Uterus (tissue), 4 donors: ENCODE results near the gene MICAL3. TPM values are rescaled to one million over a fixed set of nuclear protein-coding genes. Genes with fewer than 3 reads are reported as not detected.

Experiments
- DNase-seq, 2 donors: peaks; one replicate each; pipeline ENCODE4 v3.0.0-alpha.2; 2019 to 2020
- H3K27ac ChIP-seq, 2 donors: fragments of 200-600 bp; sonication (generic); 1 replicate in 1 of 2; 2 replicates in 1 of 2; pipeline ENCODE4 v1.5.1; 2016 to 2018
- H3K27me3 ChIP-seq, 2 donors: fragments of 200-600 bp; sonication (generic); one replicate each; pipeline ENCODE4 v1.5.1; 2018 to 2019; ENCODE audit warnings: control low read depth in 1 of 2
- H3K36me3 ChIP-seq, 2 donors: fragments of 200-600 bp; sonication (generic); one replicate each; pipeline ENCODE4 v1.5.1; 2019; ENCODE audit warnings: control low read depth in 1 of 2
- H3K4me1 ChIP-seq, 2 donors: fragments of 200-600 bp; sonication (generic); one replicate each; pipeline ENCODE4 v1.5.1; 2018 to 2019; ENCODE audit warnings: control low read depth in 1 of 2
- H3K4me3 ChIP-seq, 2 donors: fragments of 200-600 bp; sonication (generic); 1 replicate in 1 of 2; 2 replicates in 1 of 2; pipeline ENCODE4 v1.5.1; 2018 to 2019; ENCODE audit warnings: mild to moderate bottlenecking in 1 of 2
- H3K9me3 ChIP-seq, 2 donors: fragments of 200-600 bp; sonication (generic); one replicate each; pipeline ENCODE4 v1.5.1; 2019; ENCODE audit warnings: control low read depth in 1 of 2
- CTCF ChIP-seq, 4 experiments: fragments of 200-600 bp in 2 of 4; fragments of 450-650 bp in 2 of 4; sonication (generic) in 2 of 4; IDR thresholded peaks; one replicate each; pipeline ENCODE4 v1.5.1; 2016 to 2019; ENCODE audit warnings: antibody characterized with exemption in 4 of 4, mild to moderate bottlenecking in 2 of 4, moderate library complexity in 1 of 4
- POLR2A ChIP-seq, 2 donors: fragments of 450-650 bp; IDR thresholded peaks; one replicate each; pipeline ENCODE4 v1.6.1; 2016; ENCODE audit warnings: antibody characterized with exemption in 2 of 2, mild to moderate bottlenecking in 1 of 2, moderate library complexity in 1 of 2
- intact Hi-C: fragments of 100-400 bp; cut with DNase I; formaldehyde crosslinking; loops from one replicate; pipeline ENCODE4 v1.15.1; 2023; ENCODE audit warnings: low total_unique reads
- total RNA-seq, 4 donors: library from RNA; depleted of rRNA in 3 of 4; stranded (reverse); fragments of >200 nt in 3 of 4; gene quantifications; one replicate each; pipeline versions ENCODE4 v1.1.0 to v1.2.4, GENCODE V29; 2014 to 2023
- donor health status: DM: yes; HTN: yes; CAD: no.

The MICAL3 gene
- total RNA-seq, 4 donors from 2014 or later, result 13.5 to 167 (median 47.2) TPM

DNA sequence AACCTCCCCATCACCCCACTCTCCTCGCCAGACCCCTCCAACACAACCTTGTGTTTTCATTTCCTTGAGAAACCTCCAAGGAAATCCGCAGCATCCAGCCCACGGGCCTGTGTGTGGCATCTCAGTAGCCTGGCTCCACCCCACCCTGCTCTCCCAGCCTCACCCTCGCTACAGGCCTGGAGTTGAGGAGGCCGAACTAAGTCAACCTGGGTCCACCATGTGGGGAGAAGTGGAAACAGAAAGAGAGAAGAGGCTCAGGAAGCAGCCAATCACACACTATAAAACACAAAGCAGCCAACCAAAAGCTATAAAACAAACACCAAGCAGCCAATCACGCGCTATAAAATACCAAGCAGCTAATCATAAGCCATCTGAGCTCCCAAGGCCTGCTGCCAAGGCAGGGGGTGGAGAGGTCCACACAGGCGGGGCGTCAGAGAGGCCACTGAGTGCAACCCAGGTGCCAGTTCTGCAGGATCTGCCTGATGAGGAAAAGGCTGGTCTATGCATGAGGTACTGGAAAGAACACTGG lies 72.0 kb downstream of the MICAL3 start:
- no peaks in the 10 kb centered on the region for H3K27me3 ChIP-seq
- H3K9me3 ChIP-seq, result no peaks in the 10 kb centered on the region
- intact Hi-C loops, result no loop called here
- H3K4me3 ChIP-seq, result no peak overlapping the region
- no peaks in the 10 kb centered on the region for H3K4me1 ChIP-seq
- H3K36me3 ChIP-seq, result no peaks in the 10 kb centered on the region
- H3K27ac ChIP-seq, result no peak overlapping the region
- TF ChIP-seq CTCF (IDR thresholded peaks at IDR 0.05) (no peak), POLR2A (IDR thresholded peaks at IDR 0.05) (no peak)
- DNase-seq, result no peak

- H3K9me3 ChIP-seq, result no peaks in the 10 kb centered on the region
- H3K4me3 ChIP-seq, result no peak overlapping the region
- TF ChIP-seq CTCF (IDR thresholded peaks at IDR 0.05) (no peak), POLR2A (IDR thresholded peaks at IDR 0.05) (no peak)
- no peaks in the 10 kb centered on the region for H3K27me3 ChIP-seq
- intact Hi-C loops, result no loop called here
- H3K27ac ChIP-seq, result no peak overlapping the region
- peaks cover 0 to 9% of the 10 kb centered on the region in 2 donors for H3K4me1 ChIP-seq
- no peaks in the 10 kb centered on the region for H3K36me3 ChIP-seq
- no peak for DNase-seq
Observed at GRCh38 chr22:17951315-17951714, 73.0 kb downstream of the MICAL3 start.

DNA sequence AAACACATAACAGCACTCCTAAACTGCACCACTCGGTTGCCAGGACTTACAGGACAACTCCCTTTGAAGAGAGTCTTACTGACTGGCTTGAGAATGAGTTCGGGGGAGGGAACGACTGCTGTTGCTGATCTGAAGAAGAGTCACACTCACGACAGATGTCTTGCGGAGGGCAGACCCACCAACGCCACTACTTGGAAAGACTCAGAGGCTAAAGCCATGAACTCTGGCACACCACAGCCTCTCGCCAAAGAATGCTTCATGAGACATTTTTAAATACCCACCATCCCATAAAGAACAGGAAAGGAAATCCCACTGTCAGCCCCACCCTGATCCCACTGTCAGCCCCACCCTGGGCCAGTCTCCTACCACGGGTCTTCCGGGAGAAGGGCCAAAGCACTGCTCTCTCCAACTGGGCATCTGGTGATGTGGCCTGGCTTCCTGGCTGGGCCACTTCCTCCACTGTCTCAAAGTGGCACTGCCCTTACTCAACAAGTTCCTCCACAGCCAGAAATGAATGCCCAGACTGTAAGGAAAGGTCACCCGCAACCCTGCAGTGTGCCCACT lies 73.6 kb downstream of the MICAL3 start:
- no peaks in the 10 kb centered on the region for H3K9me3 ChIP-seq
- H3K4me3 ChIP-seq, result no peak overlapping the region
- no peaks in the 10 kb centered on the region for H3K27me3 ChIP-seq
- TF ChIP-seq POLR2A (IDR thresholded peaks at IDR 0.05), result no peak
- TF ChIP-seq CTCF (IDR thresholded peaks at IDR 0.05), result no peak
- peaks cover 0 to 15% of the 10 kb centered on the region in 2 donors for H3K4me1 ChIP-seq
- no peak overlapping the region for H3K27ac ChIP-seq
- no peak for DNase-seq
- no peaks in the 10 kb centered on the region for H3K36me3 ChIP-seq
- intact Hi-C loops, result no loop called here

DNA sequence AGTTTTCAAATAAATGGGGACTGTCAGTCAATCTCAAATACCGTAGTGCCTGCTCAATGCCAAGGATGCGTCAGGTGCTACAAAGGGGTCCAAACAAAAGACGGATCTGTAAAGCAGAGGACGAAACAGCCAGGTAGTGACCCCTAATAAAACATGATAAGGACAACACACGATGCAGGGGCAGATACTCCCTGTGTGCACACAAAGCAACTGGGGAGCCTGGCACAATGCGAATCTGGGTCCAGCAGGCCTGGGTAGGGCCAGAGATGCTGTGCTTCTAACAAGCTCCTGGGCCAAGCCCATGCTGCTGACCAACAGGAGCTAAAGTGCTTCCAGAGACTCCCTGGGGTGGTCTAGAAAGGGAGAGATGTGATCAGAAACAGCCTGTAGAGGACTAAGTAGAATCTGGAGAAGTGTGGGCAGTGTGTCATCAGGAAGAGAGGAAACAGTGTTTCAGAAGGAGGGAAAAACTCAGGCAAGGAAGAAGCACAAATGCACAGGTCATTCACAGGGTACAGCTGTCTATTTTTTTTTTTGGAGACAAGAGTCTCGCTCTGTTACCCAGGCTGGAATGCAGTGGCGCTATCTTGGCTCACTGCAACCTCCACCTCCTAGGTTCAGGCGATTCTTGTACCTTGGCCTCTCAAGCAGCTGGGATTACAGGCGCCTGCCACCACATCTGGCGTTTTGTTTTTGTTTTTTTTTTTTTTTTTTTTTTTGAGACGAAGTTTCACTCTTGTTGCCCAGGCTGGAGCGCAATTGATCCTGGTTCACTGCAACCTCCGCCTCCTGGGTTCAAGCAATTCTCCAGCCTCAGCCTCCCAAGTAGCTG lies 74.5 kb downstream of the MICAL3 start:
- peaks cover 0 to 22% of the 10 kb centered on the region in 2 donors for H3K4me1 ChIP-seq
- DNase-seq, result no peak
- no peak overlapping the region for H3K27ac ChIP-seq
- H3K9me3 ChIP-seq, result no peaks in the 10 kb centered on the region
- intact Hi-C loops, result no loop called here
- TF ChIP-seq CTCF (IDR thresholded peaks at IDR 0.05) (no peak), POLR2A (IDR thresholded peaks at IDR 0.05) (no peak)
- no peaks in the 10 kb centered on the region for H3K36me3 ChIP-seq
- H3K4me3 ChIP-seq, result no peak overlapping the region
- H3K27me3 ChIP-seq, result no peaks in the 10 kb centered on the region

GRCh38 chr22:17948101-17948500 lies 76.3 kb downstream of the MICAL3 start:
- Histone ChIP-seq H3K9me3 (no peaks in the 10 kb centered on the region), H3K4me3 (no peak overlapping the region), H3K27me3 (no peaks in the 10 kb centered on the region), H3K36me3 (no peaks in the 10 kb centered on the region), H3K27ac (no peak overlapping the region), H3K4me1 (peaks cover 0 to 28% of the 10 kb centered on the region in 2 donors)
- TF ChIP-seq POLR2A (IDR thresholded peaks at IDR 0.05), result no peak
- TF ChIP-seq CTCF (IDR thresholded peaks at IDR 0.05), result no peak
- intact Hi-C loops, result no loop called here
- DNase-seq, result no peak
